Dermis blood vessel endothelial cell (primary cell): ENCODE results near the gene NLGN1. TPM values are rescaled to one million over a fixed set of nuclear protein-coding genes. Genes with fewer than 3 reads are reported as not detected.

Source experiments
- DNase-seq: peaks from one replicate; pipeline ENCODE4 v3.0.0; 2010
- total RNA-seq: library from RNA; depleted of rRNA; stranded (reverse); fragments of >200 nt; gene quantifications from 2 replicates; pipeline ENCODE4 v1.2.3, GENCODE V29; 2014

Gene NLGN1
- total RNA-seq, 1 donor from 2014 or later: 1.4 TPM

DNA sequence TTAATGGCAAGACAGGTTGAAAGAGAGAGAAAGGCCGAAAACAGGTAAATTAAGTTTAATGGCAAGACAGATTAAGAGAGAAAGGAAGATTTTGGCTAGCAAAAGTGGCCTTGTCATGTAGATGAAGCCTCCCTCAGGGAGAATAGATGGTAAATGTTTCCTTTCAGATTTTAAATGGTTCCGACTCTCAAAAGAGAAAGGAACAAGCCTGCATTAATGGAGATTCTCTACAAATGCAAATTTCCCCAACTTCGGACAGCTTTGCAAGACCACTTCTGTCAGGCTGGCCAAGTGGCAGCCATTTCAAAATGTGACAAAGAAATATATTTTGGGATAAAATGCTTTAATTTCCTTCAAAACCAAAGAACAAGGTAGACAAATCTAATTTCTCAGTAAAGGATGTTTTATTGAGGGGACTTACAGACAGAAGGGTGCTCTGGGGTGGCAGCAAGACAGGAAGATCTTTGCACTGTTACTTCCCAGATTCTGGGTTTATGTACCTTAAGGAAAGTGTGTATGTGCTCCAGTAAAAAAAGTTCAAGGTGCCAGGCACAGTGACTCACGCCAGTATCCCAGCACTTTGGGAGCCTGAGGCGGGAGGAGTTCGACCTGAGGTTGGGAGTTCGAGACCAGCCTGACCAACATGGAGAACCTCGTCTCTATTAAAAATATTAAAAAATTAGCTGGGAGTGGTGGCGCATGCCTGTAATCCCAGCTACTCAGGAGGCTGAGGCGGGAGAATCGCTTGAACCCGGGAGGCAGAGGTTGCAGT, 835.3 kb downstream of the NLGN1 start:
- no peak for DNase-seq

DNA sequence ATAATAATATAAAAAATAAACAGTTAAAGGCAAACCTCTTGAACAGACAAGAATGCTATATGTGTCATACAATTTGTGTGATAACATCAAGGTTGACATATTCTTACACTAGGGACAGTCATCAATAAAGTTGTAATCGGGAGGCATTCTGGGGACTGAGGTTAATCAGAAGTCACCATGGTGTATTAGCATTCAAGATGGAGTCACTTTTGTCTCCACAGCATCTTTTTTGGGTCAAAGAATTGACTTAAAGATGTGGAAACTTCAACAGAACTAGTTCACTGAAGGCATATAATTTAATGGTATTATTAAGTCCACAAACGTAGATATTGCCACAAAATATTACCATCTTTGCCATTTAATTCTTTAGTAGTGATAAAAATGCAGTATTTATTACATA, 836.0 kb downstream of the NLGN1 start:
- DNase-seq: no peak

DNA sequence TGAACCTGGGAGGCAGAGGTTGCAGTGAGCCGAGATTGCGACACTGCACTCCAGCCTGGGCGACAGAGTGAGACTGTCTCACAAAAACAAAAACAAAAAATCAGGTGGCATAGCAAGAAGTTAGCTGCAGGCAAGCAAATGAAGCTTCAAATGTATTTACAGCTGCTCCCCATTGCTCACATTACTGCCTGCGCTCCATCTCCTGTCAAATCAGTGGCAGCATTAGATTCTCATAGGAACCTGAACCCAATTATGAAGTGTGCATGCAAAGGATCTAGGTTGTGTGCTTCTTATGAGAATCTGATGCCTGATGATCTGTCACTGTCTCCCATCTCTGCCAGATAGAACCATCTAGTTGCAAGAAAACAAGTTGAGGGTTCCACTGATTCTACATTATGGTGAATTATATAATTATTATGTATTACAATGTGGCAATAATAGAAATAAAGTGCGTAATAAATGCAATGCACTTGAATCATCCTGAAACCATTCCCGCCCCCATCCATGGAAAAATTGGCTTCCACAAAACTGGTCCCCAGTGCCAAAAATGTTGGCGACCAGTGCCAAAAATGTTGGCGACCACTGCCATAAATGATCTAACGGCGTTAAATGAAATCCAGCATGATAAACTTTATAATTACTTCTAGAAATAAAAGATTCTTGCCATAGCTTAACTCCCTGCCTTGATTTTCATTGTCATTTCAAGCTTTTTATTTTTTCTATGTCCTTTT, 844.9 kb downstream of the NLGN1 start:
- DNase-seq: no peak

DNA sequence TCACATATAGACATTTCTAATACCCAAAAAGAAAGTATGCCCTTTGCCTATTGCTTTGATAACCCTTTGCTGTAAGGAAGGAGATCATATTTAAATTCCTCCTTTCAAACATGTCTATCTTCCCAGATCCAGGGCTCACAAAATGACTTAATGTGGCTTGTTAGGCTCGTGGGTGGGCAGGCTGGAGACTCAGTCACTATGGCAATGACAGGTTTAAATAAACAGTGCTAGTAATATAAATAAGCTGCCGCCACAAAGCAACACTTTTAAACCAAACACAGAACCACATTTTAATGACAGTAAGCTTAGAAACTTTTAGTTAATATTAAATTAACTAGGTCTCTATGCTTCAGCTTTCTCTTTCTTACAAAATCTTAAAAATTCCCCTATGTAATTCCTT, 845.6 kb downstream of the NLGN1 start:
- DNase-seq: no peak

DNA sequence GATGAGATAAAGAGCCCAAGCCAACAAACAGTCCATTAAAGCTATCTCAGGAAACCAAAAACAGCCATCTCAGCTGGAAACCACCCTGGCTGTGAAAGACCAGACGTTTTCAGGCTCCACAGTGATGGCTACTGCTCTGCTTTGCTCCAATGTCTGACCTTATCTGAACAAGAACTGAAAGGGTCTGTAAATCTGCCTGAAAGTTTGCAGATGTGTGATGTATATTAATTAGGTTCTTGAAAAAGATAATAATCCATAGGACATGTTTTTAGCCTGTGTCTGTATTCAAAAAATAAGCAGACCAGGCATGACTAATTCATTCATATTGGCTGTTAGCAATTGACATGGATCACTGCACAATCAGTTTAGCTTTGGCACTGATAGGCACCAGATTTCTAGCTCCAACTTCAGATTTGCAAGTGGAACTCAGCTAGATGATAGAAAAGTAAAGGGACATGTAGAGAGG, 850.2 kb downstream of the NLGN1 start:
- no peak for DNase-seq

DNA sequence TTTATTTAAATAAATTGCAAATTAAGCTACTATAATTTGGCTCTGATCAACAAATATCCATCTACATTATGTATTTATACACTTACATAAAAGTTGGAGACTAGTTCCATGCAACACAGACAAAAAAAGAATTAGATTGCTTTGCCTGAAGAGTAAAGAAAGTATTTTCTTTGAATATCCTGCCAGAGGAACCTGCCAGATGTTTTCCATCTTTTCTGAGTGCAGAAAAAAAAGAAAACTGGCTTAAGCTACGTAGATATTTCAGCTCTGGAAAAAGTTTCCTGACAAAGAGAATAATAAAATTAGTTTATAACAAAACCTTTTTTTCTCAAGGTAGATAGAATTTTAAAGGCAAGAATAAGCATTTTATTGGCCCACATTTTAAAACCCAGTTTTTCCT, 854.1 kb downstream of the NLGN1 start:
- DNase-seq: no peak

DNA sequence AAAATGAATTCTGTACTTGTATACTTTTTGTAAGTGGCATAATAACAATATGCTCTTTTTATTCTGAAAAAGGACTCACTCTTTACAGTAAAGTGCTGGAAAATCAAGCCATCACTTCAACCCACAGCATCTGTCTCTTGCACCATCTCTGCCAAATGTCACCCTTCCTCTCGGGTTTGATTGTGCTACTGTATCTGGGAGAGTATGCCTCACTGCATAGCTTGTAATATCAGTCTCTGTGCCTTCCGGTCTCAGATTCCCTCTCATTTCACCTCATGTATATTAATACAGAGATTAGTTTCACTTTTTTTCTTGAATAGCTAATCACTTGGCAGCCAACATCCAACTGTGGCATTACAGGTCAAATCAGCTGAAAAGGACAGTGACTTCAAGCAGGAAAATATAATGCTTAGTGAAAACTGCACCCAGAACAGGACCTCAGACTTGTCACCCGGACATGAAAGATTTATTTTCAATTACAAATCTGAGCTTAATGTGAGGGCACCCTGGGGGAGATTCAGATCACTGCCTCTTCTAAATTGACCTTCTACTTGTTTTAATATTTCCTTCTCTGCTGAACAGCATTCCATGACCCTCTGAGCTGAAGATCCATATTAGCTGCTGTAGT, 855.8 kb downstream of the NLGN1 start:
- no peak for DNase-seq

DNA sequence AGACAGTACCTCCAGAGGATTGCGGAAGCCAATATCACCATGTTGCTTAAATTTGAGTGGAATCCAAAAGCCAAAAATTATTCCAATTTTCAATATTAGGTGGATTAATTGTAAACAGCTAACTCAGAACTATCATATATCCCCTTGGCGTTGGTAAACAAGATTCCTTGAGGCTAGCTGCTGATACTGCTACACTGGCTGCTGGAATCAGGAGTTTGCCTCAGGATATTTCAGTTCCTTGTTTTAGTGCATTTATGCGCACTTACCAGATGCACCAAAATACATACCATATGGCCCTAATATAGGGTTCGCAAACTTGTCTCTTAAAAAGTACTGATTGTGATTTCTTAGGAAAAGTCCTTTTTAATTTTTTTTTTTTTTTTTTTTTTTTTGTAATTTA, 856.4 kb downstream of the NLGN1 start:
- DNase-seq: no peak

DNA sequence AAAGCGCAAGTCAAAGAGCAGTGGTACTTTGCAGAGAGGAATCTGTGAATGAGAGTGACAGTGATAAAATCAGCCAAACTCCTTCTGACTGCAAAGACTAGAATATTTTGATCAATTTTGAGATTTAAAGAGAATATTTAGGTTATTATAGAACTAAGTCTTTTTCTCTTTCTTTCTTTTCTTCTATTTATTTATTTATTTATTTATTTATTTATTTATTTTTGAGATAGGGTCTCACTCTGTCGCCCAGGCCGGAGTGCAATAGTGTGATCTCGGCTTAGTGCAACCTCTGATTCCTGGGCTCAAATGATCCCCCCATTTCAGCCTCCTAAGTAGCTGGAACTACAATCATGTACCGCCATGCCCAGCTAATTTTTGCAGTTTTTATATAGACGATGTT, 857.9 kb downstream of the NLGN1 start:
- no peak for DNase-seq

DNA sequence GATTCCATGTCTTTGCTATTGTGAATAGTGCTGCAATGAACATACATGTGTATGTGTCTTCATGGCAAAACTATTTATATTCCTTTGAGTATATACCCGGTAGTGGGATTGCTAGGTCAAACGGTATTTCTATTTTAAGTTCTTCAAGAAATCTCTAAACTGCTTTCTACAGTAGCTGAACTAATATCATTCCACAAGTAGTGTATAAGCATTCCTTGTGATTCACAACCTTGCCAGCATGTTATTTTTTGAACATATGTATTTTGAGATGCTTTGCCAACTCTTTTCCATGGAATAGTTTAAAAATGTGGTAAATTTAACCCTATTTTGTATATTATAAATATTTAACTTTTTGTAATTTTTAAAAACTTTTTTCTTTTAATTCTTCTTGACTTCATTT, 868.9 kb downstream of the NLGN1 start:
- no peak for DNase-seq

DNA sequence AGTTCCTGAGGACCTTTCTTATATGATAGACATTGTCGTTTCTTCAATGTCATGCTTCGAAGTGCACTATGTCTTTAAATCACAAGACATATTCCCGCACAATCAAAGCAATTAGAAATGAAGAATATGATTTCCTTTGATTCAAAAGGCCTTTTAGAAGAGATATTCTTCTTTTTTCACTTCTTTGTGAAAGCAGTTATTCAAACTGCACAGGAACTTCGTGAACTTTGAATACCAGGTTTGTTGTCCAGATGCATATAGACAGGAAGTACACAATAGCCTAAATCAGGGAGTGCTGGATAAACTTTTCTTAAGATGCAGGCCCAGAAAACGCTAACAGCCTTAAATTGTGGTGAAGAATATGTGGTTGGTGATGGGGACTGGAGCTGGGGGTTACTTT, 870.5 kb downstream of the NLGN1 start:
- no peak for DNase-seq

DNA sequence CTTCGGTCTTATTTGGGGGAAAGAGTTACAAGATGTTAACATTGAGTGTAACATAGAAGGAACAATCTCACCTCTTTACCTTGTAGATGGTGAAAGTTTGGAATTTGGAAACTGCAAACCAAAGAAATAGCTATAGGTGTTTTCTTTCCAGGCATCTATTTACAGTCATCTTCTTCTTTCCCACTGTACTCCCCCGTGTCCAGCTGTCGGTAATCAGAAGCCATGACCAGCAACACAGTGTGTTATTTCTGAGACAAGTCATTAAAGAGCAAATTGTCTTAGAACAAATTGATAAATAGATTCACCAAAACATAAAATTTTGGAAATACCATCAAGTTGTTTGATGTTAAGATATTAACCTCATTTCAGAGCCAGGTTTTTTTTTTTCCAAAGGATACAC, 871.0 kb downstream of the NLGN1 start:
- DNase-seq: no peak

DNA sequence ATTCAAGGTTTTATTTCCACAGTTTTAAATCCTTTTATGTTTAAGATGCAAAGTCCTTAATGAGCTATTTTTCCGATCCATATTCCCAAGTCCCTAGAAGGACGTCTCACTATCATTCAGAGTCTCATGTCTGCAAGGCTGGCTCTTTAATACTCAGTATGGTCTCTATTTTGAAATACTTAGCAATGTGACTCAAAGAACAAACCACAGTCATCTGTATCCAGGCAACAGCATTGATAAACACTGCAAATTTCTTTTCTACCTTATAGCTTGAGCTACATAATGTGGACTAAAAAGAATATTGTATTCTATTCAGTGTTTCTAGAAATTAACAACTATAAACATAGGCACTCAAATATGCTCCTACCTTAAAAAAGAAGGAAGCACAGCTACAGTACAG, 873.3 kb downstream of the NLGN1 start:
- no peak for DNase-seq

DNA sequence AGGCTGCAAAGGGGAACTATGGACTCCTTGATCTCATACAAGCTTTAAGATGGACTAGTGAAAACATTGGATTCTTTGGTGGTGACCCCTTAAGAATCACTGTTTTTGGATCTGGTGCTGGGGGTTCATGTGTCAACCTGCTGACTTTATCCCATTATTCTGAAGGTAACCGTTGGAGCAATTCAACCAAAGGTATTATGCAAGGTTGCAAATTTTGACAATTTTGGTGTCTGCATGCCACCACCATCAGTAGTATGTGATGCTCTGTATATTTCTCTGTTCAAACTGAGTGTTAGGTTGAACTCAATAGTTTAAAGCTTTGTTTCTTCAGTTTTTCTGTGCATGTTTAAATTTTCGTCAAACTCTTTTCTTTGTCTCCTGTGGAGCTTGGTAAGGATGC, 877.8 kb downstream of the NLGN1 start:
- DNase-seq: no peak

DNA sequence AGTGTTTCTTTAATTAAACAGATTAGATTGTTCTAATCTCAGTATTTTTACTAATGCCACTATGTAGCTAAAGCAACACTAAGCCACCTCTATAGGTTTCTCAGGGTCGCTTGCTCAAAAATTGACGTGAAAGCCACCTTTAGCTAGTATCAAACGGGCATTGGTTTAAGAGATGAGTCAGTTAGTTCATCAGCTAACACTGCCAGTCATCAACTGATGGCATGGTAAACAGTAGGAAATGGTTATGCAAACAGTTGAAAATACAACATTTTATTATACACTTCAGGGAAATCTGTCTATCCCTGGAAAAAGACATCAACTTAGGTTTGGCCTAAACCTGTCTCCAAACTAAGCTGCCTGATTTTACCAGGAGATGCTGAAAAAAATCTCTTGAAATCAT, 879.3 kb downstream of the NLGN1 start:
- DNase-seq: no peak

DNA sequence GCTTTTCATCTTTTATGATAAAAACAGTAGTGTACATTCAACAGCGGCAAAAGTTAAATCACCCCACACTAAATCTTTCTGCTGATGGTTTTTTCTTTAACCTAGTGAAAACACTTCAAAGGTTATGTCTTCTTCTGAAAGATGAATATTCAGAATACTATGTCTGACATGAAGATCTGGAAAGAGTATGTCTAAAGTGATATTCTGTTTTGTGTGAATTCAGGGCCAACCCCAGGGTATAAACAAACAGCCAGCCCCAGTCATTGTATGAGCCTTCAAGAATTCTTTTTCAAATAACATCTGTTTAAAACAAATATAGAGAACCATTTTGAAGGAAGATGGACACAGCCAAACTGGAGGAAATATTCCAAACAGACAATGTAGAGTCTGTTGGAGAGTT, 880.5 kb downstream of the NLGN1 start:
- no peak for DNase-seq

DNA sequence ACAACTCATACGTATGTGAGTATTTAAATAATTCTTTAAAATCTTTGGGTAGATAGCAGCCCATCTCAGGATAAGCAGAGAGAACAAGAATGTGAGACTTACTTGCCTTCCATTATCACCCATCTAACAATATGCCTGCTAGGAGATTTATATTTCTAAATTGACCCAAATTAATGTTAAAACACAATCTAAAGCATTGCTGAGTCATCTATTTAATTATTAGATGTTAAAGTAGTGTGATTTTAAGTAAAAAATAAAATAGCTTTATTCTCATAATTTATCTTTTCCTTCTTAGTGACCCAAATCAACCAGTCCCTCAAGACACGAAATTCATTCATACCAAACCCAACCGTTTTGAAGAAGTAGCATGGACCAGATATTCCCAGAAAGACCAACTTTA, 882.6 kb downstream of the NLGN1 start:
- DNase-seq: no peak

DNA sequence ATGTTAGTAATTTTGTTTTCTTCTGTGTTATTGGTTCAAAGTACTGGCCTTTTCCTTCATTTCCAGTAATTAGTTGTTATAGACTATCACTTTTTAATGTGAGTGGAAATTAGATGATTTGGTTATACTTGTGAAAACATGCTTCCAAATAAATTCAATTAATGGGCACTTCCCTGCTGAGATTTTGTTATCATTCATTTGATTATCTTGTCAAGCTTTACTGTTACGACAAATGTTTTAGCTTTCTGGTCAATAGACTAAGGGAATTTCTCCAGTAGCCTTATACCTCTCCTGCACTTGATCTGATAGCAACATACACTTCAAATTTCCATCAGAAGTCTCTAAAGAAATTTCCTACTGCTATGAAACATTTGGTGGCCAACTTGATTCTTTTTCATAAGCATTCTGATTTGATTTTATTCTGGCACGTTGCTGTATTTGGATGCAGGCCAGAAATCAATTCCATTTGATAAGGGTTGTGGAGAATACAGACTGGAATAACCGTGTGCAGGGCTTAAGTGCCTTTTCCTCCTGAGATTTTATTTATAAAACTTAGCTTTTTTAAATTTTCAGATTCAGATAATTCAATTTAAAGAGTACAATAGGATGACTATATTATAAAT, 887.8 kb downstream of the NLGN1 start:
- DNase-seq: no peak

DNA sequence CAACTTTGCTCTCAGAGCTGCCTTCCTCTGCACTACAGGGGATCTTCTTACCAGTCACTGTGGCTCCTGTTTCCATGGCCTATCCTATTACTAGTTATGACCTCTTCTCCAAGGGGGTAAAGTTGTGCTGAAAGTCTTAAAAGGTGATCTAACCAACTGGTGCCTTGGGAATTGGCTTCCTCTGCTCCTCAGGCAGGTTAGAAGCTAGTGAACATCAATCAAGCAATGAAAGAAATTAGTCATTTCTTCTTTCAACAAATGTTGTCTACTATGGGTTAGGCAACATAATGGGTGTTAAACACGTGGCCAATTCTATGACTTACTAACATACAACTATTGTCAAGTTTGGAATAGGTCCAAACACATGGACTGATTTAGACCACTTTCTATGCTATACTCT, 890.2 kb downstream of the NLGN1 start:
- DNase-seq: no peak

DNA sequence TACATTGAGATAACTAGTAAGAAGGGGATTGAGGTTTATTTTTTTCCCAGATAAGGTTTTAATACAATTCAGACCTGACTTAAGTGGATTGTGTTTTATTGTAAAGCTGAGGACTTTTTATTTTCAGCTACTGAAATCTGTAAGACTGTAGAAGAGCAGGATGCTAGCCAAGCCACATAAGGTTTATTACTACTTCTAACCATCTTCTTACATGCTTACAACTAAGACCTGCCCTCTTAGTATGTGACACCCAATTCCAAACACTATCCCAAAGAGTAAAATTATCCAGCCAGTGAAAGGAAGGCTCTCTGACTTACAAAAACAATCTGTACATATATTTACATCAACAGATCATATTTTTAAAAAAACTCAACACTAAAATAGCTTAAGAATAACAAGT, 897.1 kb downstream of the NLGN1 start:
- DNase-seq: no peak

DNA sequence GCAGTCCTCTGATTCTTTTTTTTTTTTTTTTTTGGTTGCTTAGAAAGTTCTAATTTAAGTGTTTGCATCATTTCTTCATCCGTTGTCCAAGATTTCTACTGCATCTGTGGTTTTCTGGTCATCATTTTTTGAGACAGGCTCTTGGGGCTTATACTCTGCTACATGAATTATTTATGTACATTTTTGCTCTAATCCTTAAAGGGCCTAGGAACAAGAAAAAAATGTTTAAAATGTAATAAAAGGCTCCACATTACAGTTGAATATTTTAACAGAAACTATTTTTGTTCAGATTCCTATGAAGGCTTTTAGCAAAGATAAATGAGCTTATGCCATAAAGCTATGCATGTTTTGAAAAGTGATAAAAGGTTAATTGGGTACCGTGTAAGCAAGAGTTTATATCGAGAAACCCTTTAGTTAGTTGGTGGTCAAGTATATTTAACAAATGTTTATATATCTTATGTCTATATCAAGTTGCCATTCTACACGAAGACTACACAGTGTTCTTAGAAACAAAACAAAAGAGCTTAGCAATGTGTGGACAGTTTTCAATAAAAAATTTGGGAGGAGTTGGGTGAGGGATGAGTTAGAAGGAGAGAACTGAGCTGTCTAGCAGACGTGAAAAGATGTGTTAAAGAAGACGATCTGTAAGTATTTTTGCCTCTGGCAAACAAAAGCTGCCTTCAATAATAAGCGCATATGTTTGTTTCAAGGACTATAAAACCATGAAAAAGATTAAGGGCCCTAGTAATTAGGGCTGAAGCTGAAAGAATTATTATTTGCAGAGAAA, 898.0 kb downstream of the NLGN1 start:
- no peak for DNase-seq

DNA sequence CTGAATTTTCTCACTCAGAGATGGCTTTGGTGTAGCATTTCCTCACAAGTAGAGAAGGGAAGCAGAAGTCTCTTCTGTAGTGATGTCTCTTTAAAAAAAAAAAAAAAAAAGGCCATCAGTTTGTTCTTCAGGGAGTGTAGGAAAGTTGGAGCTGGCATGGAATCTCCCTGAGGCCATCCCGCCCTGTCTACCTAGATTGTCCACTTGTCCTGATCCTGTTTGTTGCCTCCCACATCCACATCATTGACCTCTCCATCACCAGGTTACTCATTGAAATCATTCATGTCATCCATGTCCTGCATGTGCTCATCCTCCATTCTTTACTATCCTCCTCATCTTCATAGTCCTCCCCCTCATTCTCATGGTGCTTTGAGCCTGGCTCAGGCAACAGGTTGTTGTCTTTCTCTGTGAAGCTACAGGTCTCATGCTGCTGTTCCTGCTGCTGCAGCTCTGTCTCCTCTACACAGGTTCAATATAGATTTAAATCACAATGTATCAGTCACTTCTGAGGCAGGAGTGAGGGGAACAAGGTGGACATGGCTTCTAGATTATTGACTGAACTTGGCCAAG, 905.3 kb downstream of the NLGN1 start:
- DNase-seq: no peak
